Panc1 (cell line): ENCODE measurements around the gene LRBA. TPM values are rescaled to one million over a fixed set of nuclear protein-coding genes. Genes with fewer than 3 reads are reported as not detected.

Experiments used
- ATAC-seq: fragments of 200-7000 bp; cut with Tn5 transposase; 2 replicates; pipeline ENCODE4 v1.9.1; 2020; ENCODE audit warnings: mild to moderate bottlenecking, moderate library complexity
- BruUV-seq: library from RNA; stranded (reverse); fragments of 400-500 nt; replicated peaks from 2 replicates; lab custom pipeline; 2021; lab: Mats Ljungman, UMichigan
- CTCF ChIA-PET: fragments of 300-600 bp; sonication (Branson Sonifier 250); formaldehyde crosslinking; loops from one replicate; lab custom pipeline; 2022; ENCODE audit warnings: antibody characterized with exemption; lab: Charles Lee
- POLR2A ChIA-PET: fragments of 300-600 bp; sonication (Branson Sonifier 250); formaldehyde crosslinking; loops from one replicate; lab custom pipeline; 2022; ENCODE audit warnings: antibody characterized with exemption; lab: Charles Lee
- DNase-seq: peaks from one replicate; pipeline ENCODE4 v3.0.0-alpha.2; 2010; ENCODE audit warnings: low read depth, low spot score
- H3K27ac ChIP-seq: 2 replicates; pipeline ENCODE4 v1.5.1; 2011; ENCODE audit warnings: mild to moderate bottlenecking, low read length, inconsistent platforms
- H3K27me3 ChIP-seq: fragments of 200-500 bp; sonication (Bioruptor generic); 2 replicates; pipeline ENCODE4 v1.6.0; 2014; ENCODE audit warnings: low read length, inconsistent platforms; ENCODE audit not compliant: control insufficient read depth, insufficient read depth
- H3K36me3 ChIP-seq: fragments of 200-500 bp; sonication (Bioruptor generic); 2 replicates; pipeline ENCODE4 v1.5.1; 2014; ENCODE audit warnings: inconsistent platforms, mild to moderate bottlenecking, low read length, moderate library complexity; ENCODE audit not compliant: control insufficient read depth, insufficient read depth
- H3K4me1 ChIP-seq: 2 replicates; pipeline ENCODE4 v1.5.1; 2011; ENCODE audit warnings: inconsistent platforms, mild to moderate bottlenecking, low read length, moderate library complexity; ENCODE audit not compliant: control insufficient read depth, insufficient read depth
- H3K4me3 ChIP-seq, 2 experiments: 2 replicates each; pipeline ENCODE4 v1.5.1; 2011 to 2012; ENCODE audit warnings: low read depth in 2 of 2, low read length in 2 of 2, mild to moderate bottlenecking in 2 of 2, inconsistent platforms in 1 of 2, moderate library complexity in 1 of 2
- H3K9me3 ChIP-seq: fragments of 200-500 bp; sonication (Bioruptor generic); 2 replicates; pipeline ENCODE4 v1.5.1; 2014; ENCODE audit warnings: low read depth, mild to moderate bottlenecking, inconsistent platforms, low read length, moderate library complexity; ENCODE audit not compliant: control insufficient read depth, insufficient read depth
- CTCF ChIP-seq: fragments of 450-650 bp; IDR thresholded peaks from 2 replicates; pipeline ENCODE4 v1.5.1; 2017; ENCODE audit warnings: mild to moderate bottlenecking
- POLR2AphosphoS5 ChIP-seq: IDR thresholded peaks from 2 replicates; pipeline ENCODE4 v1.6.1; 2012; ENCODE audit warnings: mild to moderate bottlenecking, low read depth, low read length, moderate library complexity
- REST ChIP-seq, 2 experiments: IDR thresholded peaks; 2 replicates each; pipeline ENCODE4 v1.6.1; 2011 to 2012; ENCODE audit warnings: low read depth in 2 of 2, control low read depth in 1 of 2, low read length in 1 of 2, mild to moderate bottlenecking in 1 of 2, moderate library complexity in 1 of 2; ENCODE audit not compliant: insufficient read depth in 1 of 2
- SIN3A ChIP-seq: IDR thresholded peaks from 2 replicates; pipeline ENCODE4 v1.6.1; 2012; ENCODE audit warnings: low read depth, mild to moderate bottlenecking, low read length, moderate library complexity, borderline replicate concordance; ENCODE audit not compliant: insufficient read depth
- TCF7L2 ChIP-seq: IDR thresholded peaks from 2 replicates; pipeline ENCODE4 v1.6.1; 2011; ENCODE audit warnings: mild to moderate bottlenecking, low read depth, low read length, inconsistent platforms
- in situ Hi-C: cut with HindIII; loops from 2 replicates; pipeline ENCODE4 v1.10.0; 2016; ENCODE audit warnings: low sequenced_read_pairs, low pct_unique_long_range_greater_than_20kb
- intact Hi-C: fragments of 100-400 bp; cut with micrococcal nuclease; formaldehyde crosslinking; loops from one replicate; pipeline ENCODE4 v1.10.0; 2022; ENCODE audit not compliant: unreplicated experiment
- total RNA-seq: library from RNA; stranded (reverse); gene quantifications from one replicate; pipeline ENCODE4 v1.2.1, GENCODE V29; 2021; ENCODE audit not compliant: unreplicated experiment

The LRBA gene
- total RNA-seq, 1 experiment from 2014 or later: 26.4 TPM

- H3K36me3 ChIP-seq: no peaks in the 10 kb centered on the region; the same call in 1 of the 2 replicates
- TF ChIP-seq POLR2AphosphoS5: no peak
- no peak for TF ChIP-seq SIN3A
- no peak for TF ChIP-seq CTCF
- no peak for TF ChIP-seq REST (IDR thresholded peaks at IDR 0.05; ENCODE audit: insufficient read depth in 1 of 2, low read depth in 2 of 2, low read length in 1 of 2)
- no peak for TF ChIP-seq TCF7L2
- CTCF ChIA-PET: no interaction called here
- ATAC-seq (no peak), DNase-seq (no peak)
- no peaks in the 10 kb centered on the region for H3K9me3 ChIP-seq
- no peaks in the 10 kb centered on the region for H3K4me1 ChIP-seq
- BruUV-seq: no TSS peak
- in situ Hi-C loops: no loop called here
- no peak overlapping the region for H3K27ac ChIP-seq
- POLR2A ChIA-PET: no interaction called here
- H3K27me3 ChIP-seq: no peaks in the 10 kb centered on the region
- intact Hi-C loops: no loop called here
- H3K4me3 ChIP-seq: no peak overlapping the region
These were observed 76.7 kb downstream of the LRBA start for GRCh38 chr4:150938417-150938816.

- ATAC-seq: no peak
- BruUV-seq: no TSS peak
- ChIA-PET POLR2A (no interaction called here), CTCF (interaction anchor here (0.7 kb wide), 1 partner anchor 563 kb away, joined by 5 read pairs; no protein-coding TSS in a partner anchor)
- in situ Hi-C loops (no loop called here), intact Hi-C loops (no loop called here)
- Histone ChIP-seq H3K4me3 (no peak overlapping the region), H3K27ac (no peak overlapping the region), H3K27me3 (no peaks in the 10 kb centered on the region), H3K9me3 (no peaks in the 10 kb centered on the region), H3K4me1 (no peaks in the 10 kb centered on the region), H3K36me3 (no peaks in the 10 kb centered on the region; the same call in 1 of the 2 replicates)
- no peak for TF ChIP-seq TCF7L2
- no peak for TF ChIP-seq POLR2AphosphoS5
- no peak for TF ChIP-seq CTCF
- TF ChIP-seq SIN3A: no peak
- TF ChIP-seq REST (IDR thresholded peaks at IDR 0.05; ENCODE audit: insufficient read depth in 1 of 2, low read depth in 2 of 2, low read length in 1 of 2): no peak
- DNase-seq: no peak
These were observed 81.1 kb downstream of the LRBA start for GRCh38 chr4:150934022-150934421.
